Stimulated activated CD4-positive, alpha-beta T cell treated with anti-CD3 and anti-CD28 coated beads, Interleukin-12 subunit alpha, Interleukin-12 subunit beta, amount 100 ng/mL, for 4 hours (primary cell): Measurements from ENCODE around the gene SYNGR4.
"Not testable (repeated sequence)": the region's sequence is repeated elsewhere in the genome, so short reads cannot be mapped to it uniquely, and the experiment has no call there.

Experiments used
- DNase-seq: peaks from one replicate; pipeline ENCODE4 v3.0.0-alpha.2; 2020

Gene SYNGR4

DNA sequence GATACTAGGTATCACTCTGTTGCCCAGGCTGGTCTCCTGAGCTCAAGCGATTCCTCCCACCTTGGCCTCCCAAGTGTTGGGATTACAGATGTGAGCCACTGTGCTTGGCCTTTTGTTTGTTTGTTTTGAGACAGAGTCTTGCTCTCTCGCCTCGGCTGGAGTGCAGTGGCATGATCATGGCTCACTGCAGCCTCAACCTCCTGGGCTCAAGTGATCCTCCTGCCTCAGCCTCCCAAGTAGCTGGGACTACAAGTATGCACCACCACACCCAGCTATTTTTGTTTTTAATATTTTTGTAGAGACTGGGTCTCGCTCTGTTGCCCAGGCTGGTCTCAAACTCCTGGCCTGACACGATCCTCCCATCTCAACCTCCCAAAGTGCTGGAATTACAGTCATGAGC, 7.6 kb downstream of the SYNGR4 start:
- DNase-seq, result not testable (repeated sequence)

DNA sequence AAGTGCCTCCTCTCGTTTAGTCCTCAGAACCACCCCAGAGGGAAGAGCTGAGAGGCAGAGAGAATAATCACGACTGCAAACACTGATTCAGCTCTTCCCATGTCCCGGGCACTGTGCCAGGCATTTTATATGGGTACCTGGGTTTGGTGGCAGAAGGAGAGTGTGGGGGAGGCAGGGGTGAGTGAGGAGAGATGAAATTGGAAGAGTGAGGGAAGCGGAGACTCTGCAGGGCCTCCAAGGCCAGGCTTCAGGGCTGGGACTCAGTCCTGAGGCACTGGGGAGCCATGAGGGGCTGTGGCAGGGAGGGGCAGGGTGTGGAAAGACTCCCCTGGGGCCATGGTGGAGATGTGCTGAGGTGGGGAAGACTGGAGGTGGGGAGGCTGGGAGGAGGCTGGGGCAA, 8.7 kb downstream of the SYNGR4 start:
- no peak for DNase-seq

DNA sequence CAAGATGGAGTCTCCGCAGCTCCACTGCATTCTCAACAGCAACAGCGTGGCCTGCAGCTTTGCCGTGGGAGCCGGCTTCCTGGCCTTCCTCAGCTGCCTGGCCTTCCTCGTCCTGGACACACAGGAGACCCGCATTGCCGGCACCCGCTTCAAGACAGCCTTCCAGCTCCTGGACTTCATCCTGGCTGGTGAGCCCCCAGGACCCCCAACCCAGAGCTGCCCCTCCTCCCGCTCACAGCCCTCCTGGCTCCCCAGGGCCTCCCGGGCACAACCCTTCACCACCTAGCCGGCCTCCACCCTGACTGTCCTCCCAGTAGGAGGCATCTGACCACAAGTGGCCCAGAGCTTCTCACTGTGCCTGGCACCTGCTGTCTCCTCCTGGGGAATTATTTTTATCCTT, 9.4 kb downstream of the SYNGR4 start:
- no peak for DNase-seq

GRCh38 chr19:48378194-48378570, 14.0 kb downstream of the SYNGR4 start:
- DNase-seq, result no peak

- no peak for DNase-seq
Measured at GRCh38 chr19:48379058-48379457, 14.9 kb downstream of the SYNGR4 start.

GRCh38 chr19:48381178-48381950, 17.2 kb downstream of the SYNGR4 start:
- DNase-seq, result no peak

DNA sequence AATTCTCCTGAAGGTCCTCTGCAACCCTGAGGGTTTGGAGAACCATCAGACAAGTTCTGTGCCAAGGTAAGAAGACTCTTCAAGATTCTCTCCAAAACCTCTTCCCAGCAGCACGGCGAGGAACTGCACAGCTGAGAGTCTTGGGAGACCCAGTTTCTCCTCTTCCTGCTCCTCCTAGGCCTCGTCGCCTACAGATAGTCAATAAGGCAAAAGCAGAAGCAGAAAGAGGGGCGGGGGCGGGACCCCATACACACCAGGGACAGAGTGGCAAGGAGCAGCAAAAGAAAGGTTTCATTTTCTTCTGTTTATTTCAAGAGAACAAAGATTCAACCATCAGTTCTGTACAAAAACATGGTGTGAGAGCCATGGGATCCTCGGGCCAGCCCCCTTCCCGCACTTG, 18.1 kb downstream of the SYNGR4 start:
- DNase-seq, result no peak

DNA sequence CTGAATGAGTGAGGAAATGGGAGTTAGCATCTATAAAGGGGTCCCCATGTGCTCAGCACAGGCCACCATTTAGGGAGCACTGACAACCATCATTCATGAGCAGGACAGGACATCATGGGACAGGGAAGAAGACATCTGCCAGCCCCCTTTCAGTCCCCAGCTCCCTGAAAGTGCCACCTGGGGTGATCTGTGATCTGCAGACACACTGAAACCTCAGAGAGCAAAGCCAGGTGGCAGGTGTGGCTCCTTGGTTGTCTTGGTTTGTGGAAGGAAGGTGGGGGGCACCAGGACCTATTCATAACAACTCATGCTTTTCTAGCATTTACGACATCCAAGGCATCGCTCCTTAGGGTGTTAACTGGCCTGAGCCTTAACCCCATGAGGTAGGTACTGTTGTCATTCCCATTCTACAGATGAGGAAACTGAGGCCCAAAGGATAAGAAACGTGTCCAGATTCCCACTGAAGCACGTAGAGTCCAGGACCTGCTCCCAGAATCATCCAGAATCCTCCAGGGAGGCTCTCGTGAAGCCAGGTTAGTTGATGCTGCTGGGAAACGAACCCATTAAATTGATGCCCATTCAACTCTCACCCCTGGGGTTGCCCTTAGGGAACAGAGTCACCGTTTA, 21.4 kb downstream of the SYNGR4 start:
- DNase-seq, result no peak

DNA sequence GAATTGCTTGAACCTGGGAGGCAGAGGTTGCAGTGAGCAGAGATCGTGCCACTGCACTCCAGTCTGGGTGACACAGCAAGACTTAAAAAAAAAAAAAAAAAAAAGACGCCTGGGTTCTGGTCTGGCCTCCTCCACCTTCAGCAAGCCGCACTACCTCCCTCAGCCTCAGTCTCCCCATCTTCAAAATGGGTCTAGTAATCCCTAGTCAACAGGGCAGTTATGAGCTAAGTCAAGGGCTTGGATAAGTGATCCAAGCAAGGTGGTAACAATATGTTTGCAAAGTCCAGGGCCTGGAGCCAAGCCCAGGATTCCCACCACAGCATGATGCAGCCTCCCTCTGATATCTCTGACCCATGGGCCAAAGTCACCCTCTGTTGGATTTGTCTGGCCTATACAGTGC, 22.8 kb downstream of the SYNGR4 start:
- DNase-seq, result no peak

DNA sequence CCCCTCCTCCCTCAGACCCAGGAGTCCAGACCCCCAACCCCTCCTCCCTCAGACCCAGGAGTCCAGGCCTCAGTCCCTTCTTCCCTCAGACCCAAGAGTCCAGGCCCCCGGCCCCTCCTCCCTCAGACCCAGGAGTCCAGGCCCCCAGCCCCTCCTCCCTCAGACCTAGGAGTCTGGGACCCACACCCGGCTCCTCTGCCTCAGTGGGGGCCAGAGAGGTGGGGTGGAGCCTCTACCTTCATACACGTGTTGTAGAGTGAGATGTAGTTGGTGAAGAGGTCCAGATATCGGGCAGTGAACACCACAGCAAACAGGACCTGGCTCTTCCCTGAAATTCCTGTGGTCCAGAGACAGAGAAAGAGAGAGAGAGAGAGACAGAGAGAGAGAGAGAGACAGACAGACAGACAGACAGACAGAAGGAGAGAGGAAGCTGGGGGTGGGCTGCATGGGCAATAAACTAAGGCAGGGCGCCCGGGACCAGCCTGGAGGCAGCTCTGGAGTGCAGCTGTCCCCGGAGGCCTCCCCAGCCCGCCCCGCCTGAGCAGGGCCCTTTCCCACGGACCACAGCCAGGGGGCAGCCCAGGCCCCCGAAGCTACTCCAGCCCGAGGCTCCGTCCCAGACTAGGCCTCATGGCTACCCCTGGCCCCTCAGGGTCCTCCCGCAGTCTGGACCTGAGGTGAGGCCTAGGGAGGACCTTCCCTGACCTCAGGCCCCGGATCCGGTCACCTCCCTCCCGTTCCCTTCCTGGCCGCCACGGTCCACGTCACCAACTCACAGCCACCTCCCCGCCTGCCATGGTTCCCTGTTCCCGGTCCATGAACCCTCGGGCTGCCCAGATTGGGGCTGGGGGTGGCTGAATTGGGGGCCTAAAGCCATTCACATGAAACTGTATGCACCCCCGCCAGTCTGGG, 26.3 kb downstream of the SYNGR4 start:
- DNase-seq, result peak; percentile 58

DNA sequence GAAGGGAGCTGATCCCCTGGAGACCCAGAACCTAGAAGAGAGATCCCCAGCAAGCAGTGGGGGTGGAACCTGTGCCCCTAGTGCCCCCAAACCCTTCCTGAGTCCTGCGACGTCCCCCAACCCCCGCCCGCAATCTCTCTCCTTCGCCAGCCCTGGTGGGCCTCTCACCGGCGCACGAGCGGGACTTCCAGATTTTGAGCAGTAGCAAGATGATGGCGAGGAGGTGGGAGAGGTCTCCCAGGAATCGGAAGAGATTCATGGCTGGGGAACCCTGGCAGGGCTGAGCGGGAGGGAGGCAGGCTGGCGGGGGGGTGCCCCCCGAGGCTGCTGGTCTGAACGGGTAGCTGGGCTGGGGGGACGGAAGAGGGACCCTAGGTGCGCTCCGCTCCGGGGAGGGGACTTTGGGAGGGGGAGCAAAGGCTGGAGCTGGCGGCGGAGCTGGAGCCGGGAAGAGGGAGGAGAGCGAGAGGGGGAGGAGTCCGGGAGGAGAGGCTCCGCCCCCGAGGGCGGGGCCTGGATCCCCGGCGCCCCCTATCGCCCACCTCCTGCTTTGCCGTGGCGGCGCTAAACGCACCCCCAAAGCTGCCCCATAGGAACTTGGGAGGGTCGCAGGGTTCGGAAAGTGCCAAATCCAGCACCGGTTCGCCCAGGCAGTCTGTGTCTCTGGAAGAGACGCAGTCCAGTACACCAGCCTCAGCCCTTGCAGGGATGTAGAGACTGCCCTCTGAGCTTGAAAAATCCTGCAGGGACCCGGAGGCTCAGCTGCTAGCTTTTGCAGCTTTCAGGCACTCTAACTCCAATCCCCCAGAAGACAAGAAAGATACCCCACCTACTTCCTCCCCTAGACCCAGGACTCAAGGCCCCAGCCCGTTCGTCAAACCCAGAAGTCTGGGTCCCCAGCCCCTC, 27.2 kb downstream of the SYNGR4 start, which contains the start of gene KDELR1:
Gene KDELR1, minus strand, starts transcription at position 452 of the 906 bp plus-strand sequence. Its CDS starts 193 bp downstream, at position 259.
- DNase-seq, result peak; percentile 72

DNA sequence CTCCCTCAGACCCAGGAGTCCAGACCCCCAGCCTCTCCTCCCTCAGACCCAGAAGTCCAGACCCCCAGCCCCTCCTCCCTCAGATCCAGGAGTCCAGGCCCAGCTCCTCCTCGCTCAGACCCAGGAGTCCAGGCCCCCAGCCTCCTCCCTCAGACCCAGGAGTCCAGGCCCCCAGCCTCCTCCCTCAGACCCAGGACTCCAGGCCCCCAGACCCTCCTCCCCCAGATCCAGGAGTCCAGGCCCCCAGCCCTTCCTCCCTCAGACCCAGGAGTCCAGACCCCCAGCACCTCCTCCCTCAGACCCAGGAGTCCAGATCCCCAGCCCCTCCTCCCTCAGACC, 27.8 kb downstream of the SYNGR4 start:
- DNase-seq, result not testable (repeated sequence)

GRCh38 chr19:48392860-48393558, 28.8 kb downstream of the SYNGR4 start:
- no peak for DNase-seq

GRCh38 chr19:48393559-48394330, 29.6 kb downstream of the SYNGR4 start, which contains the start of gene GRIN2D:
Gene GRIN2D (plus strand): TSS chr19:48393668. CDS start chr19:48398393, 4,725 bp downstream.
- DNase-seq, result no peak

DNA sequence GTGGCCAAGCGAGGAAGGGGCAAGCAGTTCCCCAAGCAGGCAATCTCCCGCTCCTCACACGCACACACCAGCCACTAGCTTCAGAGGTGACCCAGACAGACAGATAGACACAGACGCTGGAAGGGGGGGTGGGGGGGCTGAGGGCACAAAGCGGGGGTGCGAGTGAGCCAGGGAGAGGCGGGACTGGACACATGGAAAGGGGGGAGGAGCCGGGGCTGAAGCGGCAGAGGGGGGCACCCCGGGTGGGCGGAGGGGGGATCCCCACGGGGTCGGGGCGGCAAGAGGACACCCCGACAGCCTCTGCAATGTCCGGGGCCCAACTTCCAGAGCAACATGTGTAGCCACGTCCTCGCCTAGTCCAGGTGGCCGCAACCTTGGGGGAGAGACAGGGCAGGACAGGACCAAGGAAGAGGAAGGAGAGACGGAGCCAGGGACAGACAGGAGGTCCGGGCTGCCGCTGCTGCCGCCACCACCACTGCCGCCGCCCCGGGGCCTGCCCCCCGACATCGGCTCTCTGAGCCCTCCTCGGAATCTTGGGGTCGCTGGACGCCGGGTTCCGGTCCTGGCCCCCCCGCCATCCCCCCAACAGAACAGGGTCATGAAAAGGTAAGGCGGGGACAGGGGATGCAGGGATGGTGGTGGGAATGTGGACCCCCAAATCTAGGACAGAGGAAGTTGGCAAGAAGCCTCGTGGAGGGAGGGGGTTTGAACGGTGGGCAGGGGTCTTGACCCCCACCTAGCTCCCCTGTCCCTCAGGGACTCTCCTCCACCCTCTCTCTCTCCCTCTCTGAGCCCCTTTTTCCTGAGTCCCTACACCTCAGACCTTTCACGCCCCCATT, 30.4 kb downstream of the SYNGR4 start:
- no peak for DNase-seq

DNA sequence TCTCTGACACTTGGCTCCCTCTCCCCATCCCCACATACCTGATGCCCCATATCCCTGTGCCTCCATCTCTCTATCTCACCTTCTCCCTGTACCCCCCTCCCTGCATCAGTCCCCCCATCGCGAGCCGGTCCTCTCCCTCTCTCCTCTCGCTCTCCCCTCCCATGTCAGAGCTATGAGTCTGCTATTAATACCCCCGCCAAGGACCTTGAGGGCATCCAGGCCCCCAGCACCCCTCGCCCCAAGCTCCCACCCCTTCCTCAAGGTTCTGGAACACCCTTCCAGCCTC, 30.9 kb downstream of the SYNGR4 start:
- DNase-seq, result no peak

DNA sequence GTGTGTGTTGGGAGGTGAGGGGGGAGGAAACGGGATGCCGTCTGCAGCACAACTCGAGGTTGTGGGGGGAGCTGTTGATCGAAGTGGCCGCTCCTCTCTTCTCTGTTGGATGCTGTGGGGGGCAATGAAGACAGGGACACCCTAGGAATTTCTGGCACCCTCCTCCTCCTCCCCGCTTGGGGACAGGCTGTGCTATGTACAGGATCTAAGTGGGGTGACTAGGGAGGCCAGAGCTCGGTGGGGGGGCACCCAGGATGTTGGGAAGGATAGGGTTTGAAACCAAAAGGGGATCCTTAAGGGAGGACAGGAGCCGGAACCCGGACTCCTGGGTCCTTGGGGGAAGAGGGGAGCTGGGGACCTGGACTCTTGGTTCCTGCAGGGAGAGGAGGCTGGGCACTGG, 31.3 kb downstream of the SYNGR4 start:
- DNase-seq, result no peak

DNA sequence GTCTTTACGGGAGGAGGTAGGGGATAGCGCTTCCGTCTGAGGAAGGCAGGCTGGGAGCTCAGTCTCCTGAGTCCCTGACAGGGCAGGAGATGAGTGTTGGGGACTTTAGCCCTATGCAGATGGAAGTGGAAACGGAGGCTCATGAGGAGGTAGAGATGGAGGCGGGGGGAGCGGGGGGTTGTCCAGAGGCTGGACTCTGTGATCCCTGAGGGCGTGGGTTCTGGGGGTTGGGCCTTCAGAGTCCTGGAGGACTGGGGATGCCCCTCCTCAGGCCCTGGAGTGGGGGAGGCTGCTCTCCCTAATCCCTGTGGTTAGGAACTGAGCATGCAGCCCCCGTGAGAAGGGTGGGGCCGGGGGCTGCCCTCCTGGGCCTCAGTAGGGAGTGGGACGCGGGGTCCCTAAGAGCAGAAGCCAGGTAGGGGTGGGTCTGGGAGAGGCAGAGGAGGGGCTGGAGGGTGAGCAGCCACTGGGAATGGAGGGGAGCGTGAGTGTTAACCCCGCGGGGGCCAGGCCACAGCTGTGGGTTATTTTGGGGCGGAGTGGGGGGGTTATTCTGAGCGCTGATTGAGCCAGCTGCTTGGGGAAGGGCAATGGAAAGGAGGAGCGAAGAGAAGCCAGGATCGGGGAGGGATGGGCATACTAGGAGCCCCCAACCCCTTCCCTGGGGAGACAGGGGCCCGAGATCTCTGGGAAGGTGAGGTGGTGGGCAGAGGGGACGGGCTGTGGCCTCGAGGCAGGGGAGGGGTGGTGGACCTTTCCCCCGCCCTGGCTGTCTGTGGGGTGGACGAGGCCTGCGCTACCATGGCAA, 32.1 kb downstream of the SYNGR4 start:
- no peak for DNase-seq

- DNase-seq, result no peak
Measured at GRCh38 chr19:48396824-48397176, 32.6 kb downstream of the SYNGR4 start.
